HepG2 (cell line): ENCODE measurements around the gene NDOR1. TPM values are rescaled to one million over a fixed set of nuclear protein-coding genes. Genes with fewer than 3 reads are reported as not detected.

Source experiments
- AKAP8 ChIP-seq: sonication (generic); formaldehyde crosslinking; IDR thresholded peaks from 2 replicates; pipeline ENCODE4 v1.5.1; 2020; ENCODE audit warnings: mild to moderate bottlenecking, missing genetic modification reagents
- FOXA1 ChIP-seq, 2 experiments: fragments of 450-650 bp in 1 of 2; sonication (generic) in 1 of 2; formaldehyde crosslinking in 1 of 2; IDR thresholded peaks; 2 replicates each; pipeline versions ENCODE4 v1.4.0 to v1.6.1; 2016 to 2020; ENCODE audit warnings: missing genetic modification reagents in 1 of 2
- FOXO1 ChIP-seq: sonication (generic); formaldehyde crosslinking; IDR thresholded peaks from 2 replicates; pipeline ENCODE4 v1.4.0; 2020; ENCODE audit warnings: missing genetic modification reagents
- HHEX ChIP-seq: IDR thresholded peaks from 2 replicates; pipeline ENCODE4 v1.6.1; 2016; ENCODE audit warnings: control low read depth
- HNF4G ChIP-seq, 2 experiments: sonication (generic) in 1 of 2; formaldehyde crosslinking in 1 of 2; IDR thresholded peaks; 2 replicates each; pipeline versions ENCODE4 v1.4.0 to v1.6.1; 2011 to 2020; ENCODE audit warnings: borderline replicate concordance in 2 of 2, low read depth in 2 of 2, mild to moderate bottlenecking in 2 of 2, low read length in 1 of 2, missing genetic modification reagents in 1 of 2, moderate library complexity in 1 of 2
- JDP2 ChIP-seq: sonication (generic); formaldehyde crosslinking; IDR thresholded peaks from 2 replicates; pipeline ENCODE4 v1.8.1; 2022; ENCODE audit warnings: missing genetic modification reagents, borderline replicate concordance
- KDM4B ChIP-seq: sonication (generic); formaldehyde crosslinking; IDR thresholded peaks from 2 replicates; pipeline ENCODE4 v1.4.0; 2020; ENCODE audit warnings: missing genetic modification reagents
- KMT2B ChIP-seq: IDR thresholded peaks from 2 replicates; pipeline ENCODE4 v1.6.1; 2016; ENCODE audit warnings: missing genetic modification reagents, missing compliant biosample characterization
- MED1 ChIP-seq: sonication (generic); formaldehyde crosslinking; IDR thresholded peaks from 2 replicates; pipeline ENCODE4 v1.4.0; 2020; ENCODE audit warnings: missing genetic modification reagents
- NCOA2 ChIP-seq: sonication (generic); formaldehyde crosslinking; IDR thresholded peaks from 2 replicates; pipeline ENCODE4 v1.8.0; 2022; ENCODE audit warnings: inconsistent platforms
- NR3C1 ChIP-seq: sonication (generic); formaldehyde crosslinking; IDR thresholded peaks from 2 replicates; pipeline ENCODE4 v1.4.0; 2020; ENCODE audit warnings: missing genetic modification reagents
- PRPF4 ChIP-seq: fragments of 200-400 bp; formaldehyde crosslinking; IDR thresholded peaks from 2 replicates; pipeline ENCODE4 v1.6.1; 2016; ENCODE audit warnings: low read length, low read depth; ENCODE audit not compliant: poor library complexity, severe bottlenecking
- RBFOX2 ChIP-seq: fragments of 200-400 bp; formaldehyde crosslinking; IDR thresholded peaks from 2 replicates; pipeline ENCODE4 v1.6.1; 2017; ENCODE audit warnings: low read depth, mild to moderate bottlenecking, low read length
- RCOR2 ChIP-seq: IDR thresholded peaks from 2 replicates; pipeline ENCODE4 v1.6.1; 2016; ENCODE audit warnings: missing biosample characterization, missing genetic modification reagents
- SMARCC2 ChIP-seq: fragments of 450-650 bp; IDR thresholded peaks from 2 replicates; pipeline ENCODE4 v1.6.1; 2017; ENCODE audit warnings: antibody characterized with exemption, mild to moderate bottlenecking
- SYNCRIP ChIP-seq: fragments of 200-400 bp; formaldehyde crosslinking; IDR thresholded peaks from 2 replicates; pipeline ENCODE4 v1.6.1; 2018; ENCODE audit warnings: mild to moderate bottlenecking, low read depth, low read length; ENCODE audit not compliant: insufficient read depth
- THAP8 ChIP-seq: sonication (generic); formaldehyde crosslinking; IDR thresholded peaks from 2 replicates; pipeline ENCODE4 v1.5.1; 2020; ENCODE audit warnings: missing genetic modification reagents, mild to moderate bottlenecking, borderline replicate concordance
- THRA ChIP-seq: sonication (generic); formaldehyde crosslinking; IDR thresholded peaks from 2 replicates; pipeline ENCODE4 v1.4.0; 2020; ENCODE audit warnings: missing genetic modification reagents, borderline replicate concordance
- YEATS2 ChIP-seq: sonication (generic); formaldehyde crosslinking; IDR thresholded peaks from 2 replicates; pipeline ENCODE4 v1.4.0; 2020; ENCODE audit warnings: missing genetic modification reagents, borderline replicate concordance
- YEATS4 ChIP-seq: sonication (generic); formaldehyde crosslinking; IDR thresholded peaks from 2 replicates; pipeline ENCODE4 v1.4.0; 2020; ENCODE audit warnings: missing genetic modification reagents, borderline replicate concordance
- YY1 ChIP-seq: IDR thresholded peaks from 2 replicates; pipeline ENCODE4 v1.6.1; 2011; ENCODE audit warnings: low read length, low read depth, moderate library complexity, mild to moderate bottlenecking; ENCODE audit not compliant: insufficient read depth, insufficient replicate concordance
- ZBTB21 ChIP-seq: sonication (generic); formaldehyde crosslinking; IDR thresholded peaks from 2 replicates; pipeline ENCODE4 v1.4.0; 2020; ENCODE audit warnings: missing genetic modification reagents
- ZNF230 ChIP-seq: sonication (generic); formaldehyde crosslinking; IDR thresholded peaks from 2 replicates; pipeline ENCODE4 v1.4.0; 2020; ENCODE audit warnings: mild to moderate bottlenecking, missing genetic modification reagents
- ZNF235 ChIP-seq: sonication (generic); formaldehyde crosslinking; IDR thresholded peaks from 2 replicates; pipeline ENCODE4 v1.8.1; 2023; ENCODE audit warnings: mild to moderate bottlenecking, missing genetic modification reagents, borderline replicate concordance
- ZNF34 ChIP-seq: sonication (generic); formaldehyde crosslinking; IDR thresholded peaks from 2 replicates; pipeline ENCODE4 v1.4.0; 2020; ENCODE audit warnings: mild to moderate bottlenecking, missing genetic modification reagents, borderline replicate concordance
- ZNF589 ChIP-seq: sonication (generic); formaldehyde crosslinking; conservative IDR thresholded peaks from 2 replicates; pipeline ENCODE4 v1.8.0; 2022; ENCODE audit warnings: mild to moderate bottlenecking, moderate library complexity, missing genetic modification reagents
- ZNF703 ChIP-seq: sonication (generic); formaldehyde crosslinking; IDR thresholded peaks from 2 replicates; pipeline ENCODE4 v1.5.1; 2020; ENCODE audit warnings: missing genetic modification reagents, mild to moderate bottlenecking, moderate library complexity, borderline replicate concordance
- ZNF781 ChIP-seq: sonication (generic); formaldehyde crosslinking; IDR thresholded peaks from 2 replicates; pipeline ENCODE4 v1.5.1; 2020; ENCODE audit warnings: borderline replicate concordance, mild to moderate bottlenecking, missing genetic modification reagents; ENCODE audit errors: not compliant biosample characterization
- ZNF800 ChIP-seq: sonication (generic); formaldehyde crosslinking; IDR thresholded peaks from 2 replicates; pipeline ENCODE4 v1.4.0; 2020; ENCODE audit warnings: missing genetic modification reagents
- polyA plus RNA-seq, 8 experiments: library from polyadenylated mRNA; depleted of rRNA in 3 of 8; stranded (reverse) in 7 of 8; unstranded in 1 of 8; fragments of >200 nt; fragmentation: Illumina TruSeq in 4 of 8; extraction: Trizol in 4 of 8; gene quantifications; 2 replicates each; pipeline versions ENCODE4 v1.2.1 to v1.2.3, GENCODE V29; 2011 to 2016; ENCODE audit warnings: low read depth in 4 of 8, missing spikeins in 1 of 8, mixed read lengths in 1 of 8; ENCODE audit not compliant: insufficient read depth in 1 of 8
- total RNA-seq, 5 experiments: library from RNA; depleted of rRNA; stranded (reverse); fragments of >200 nt; fragmentation: Illumina TruSeq; extraction: Trizol; gene quantifications; 2 replicates each; pipeline ENCODE4 v1.2.3, GENCODE V29; 2016; ENCODE audit warnings: low read depth in 1 of 5

Gene NDOR1
- total and polyA plus RNA-seq, 2 of the 13 experiments (the other 11 are each of a cell fraction or from before 2014, with no cell fraction given), result 3.6 to 8.7 TPM

GRCh38 chr9:137218754-137219271 is 13.3 kb downstream of the NDOR1 start (continued):
- TF ChIP-seq RBFOX2 (no peak; the same call in 1 of the 2 replicates), ZNF230 (CRISPR knock-in tag) (no peak), KDM4B (CRISPR knock-in tag) (no peak), JDP2 (CRISPR knock-in tag) (no peak), NCOA2 (CRISPR knock-in tag) (peak; percentile 70), YY1 (no peak), ZNF703 (CRISPR knock-in tag) (no peak), SMARCC2 (no peak), ZNF781 (no peak), SYNCRIP (no peak), ZNF235 (CRISPR knock-in tag) (no peak), THRA (peak; percentile 71; the same call in 1 of the 2 replicates), RCOR2 (CRISPR knock-in tag) (no peak), HNF4G (IDR thresholded peaks at IDR 0.05; ENCODE audit: borderline replicate concordance, low read depth, low read length) (no peak), HNF4G (CRISPR knock-in tag; IDR thresholded peaks at IDR 0.05; ENCODE audit: borderline replicate concordance, low read depth) (no peak), KMT2B (CRISPR knock-in tag) (no peak), YEATS4 (no peak), ZNF34 (CRISPR knock-in tag) (no peak), MED1 (CRISPR knock-in tag) (peak; percentile 77), ZNF589 (CRISPR knock-in tag) (no peak; the same call in 1 of the 2 replicates), NR3C1 (CRISPR knock-in tag) (no peak), ZBTB21 (no peak), YEATS2 (CRISPR knock-in tag) (no peak), FOXA1 (IDR thresholded peaks at IDR 0.05) (no peak), FOXA1 (CRISPR knock-in tag; IDR thresholded peaks at IDR 0.05) (peak; percentile 88), THAP8 (no peak), PRPF4 (no peak), HHEX (no peak), FOXO1 (CRISPR knock-in tag) (no peak; the same call in 1 of the 2 replicates), ZNF800 (CRISPR knock-in tag) (no peak), AKAP8 (CRISPR knock-in tag) (no peak)
